Kidney epithelial cell (primary cell): ENCODE measurements around the gene ZNF512B. TPM values are rescaled to one million over a fixed set of nuclear protein-coding genes. Genes with fewer than 3 reads are reported as not detected.
"Not testable (repeated sequence)": the region's sequence is repeated elsewhere in the genome, so short reads cannot be mapped to it uniquely, and the experiment has no call there.

Source experiments
- DNase-seq: peaks from one replicate; pipeline ENCODE4 v3.0.0-alpha.2; 2010; ENCODE audit warnings: low read depth
- H3K27me3 ChIP-seq: 2 replicates; pipeline ENCODE4 v1.6.0; 2011; ENCODE audit warnings: low read length; ENCODE audit not compliant: control insufficient read depth, insufficient read depth
- H3K36me3 ChIP-seq: 2 replicates; pipeline ENCODE4 v1.5.1; 2011; ENCODE audit warnings: low read length; ENCODE audit not compliant: control insufficient read depth, insufficient read depth
- H3K4me3 ChIP-seq: 2 replicates; pipeline ENCODE4 v1.5.1; 2011; ENCODE audit warnings: low read depth, mild to moderate bottlenecking, control low read depth, low read length
- total RNA-seq: library from RNA; depleted of rRNA; stranded (reverse); fragments of >200 nt; gene quantifications from 2 replicates; pipeline ENCODE4 v1.2.3, GENCODE V29; 2015
- TF ChIP-seq, protein P1 (sequence below): IDR thresholded peaks from 2 replicates; pipeline ENCODE4 v1.5.1; 2011; ENCODE audit warnings: mild to moderate bottlenecking, moderate library complexity, low read length, control low read depth, inconsistent platforms; ENCODE audit not compliant: insufficient read depth, poor library complexity, severe bottlenecking

Gene ZNF512B
- total RNA-seq, 1 donor from 2014 or later = 10.8 TPM

DNA sequence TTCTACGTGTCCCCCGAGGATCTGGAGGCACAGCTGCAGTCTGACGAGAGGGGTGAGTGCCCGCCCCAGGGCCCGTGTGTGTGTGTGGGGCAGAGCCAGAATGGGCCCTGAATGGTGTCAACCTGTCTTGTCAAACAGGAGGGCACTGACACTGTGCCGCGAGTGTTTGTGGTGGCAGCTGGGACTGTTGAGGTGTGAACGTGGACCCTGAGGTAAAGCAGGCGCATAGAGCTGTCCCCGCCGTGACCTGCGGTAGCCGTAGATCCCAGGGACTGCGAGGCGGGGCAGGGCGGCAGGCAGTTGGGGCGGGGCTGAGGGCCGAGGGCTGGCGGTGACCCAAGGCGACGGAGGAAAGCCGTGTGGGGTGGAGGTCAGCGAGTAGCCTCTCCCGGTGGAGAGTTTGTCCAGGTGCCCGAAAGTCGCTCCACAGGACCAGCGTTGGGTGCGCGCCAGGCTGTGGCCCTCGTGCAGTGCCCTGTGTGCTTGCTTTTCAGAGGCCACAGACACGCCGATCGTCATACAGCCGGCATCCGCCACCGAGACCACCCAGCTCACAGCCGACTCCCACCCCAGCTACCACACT, 38.7 kb downstream of the ZNF512B start:
- TF ChIP-seq, protein P1, sequence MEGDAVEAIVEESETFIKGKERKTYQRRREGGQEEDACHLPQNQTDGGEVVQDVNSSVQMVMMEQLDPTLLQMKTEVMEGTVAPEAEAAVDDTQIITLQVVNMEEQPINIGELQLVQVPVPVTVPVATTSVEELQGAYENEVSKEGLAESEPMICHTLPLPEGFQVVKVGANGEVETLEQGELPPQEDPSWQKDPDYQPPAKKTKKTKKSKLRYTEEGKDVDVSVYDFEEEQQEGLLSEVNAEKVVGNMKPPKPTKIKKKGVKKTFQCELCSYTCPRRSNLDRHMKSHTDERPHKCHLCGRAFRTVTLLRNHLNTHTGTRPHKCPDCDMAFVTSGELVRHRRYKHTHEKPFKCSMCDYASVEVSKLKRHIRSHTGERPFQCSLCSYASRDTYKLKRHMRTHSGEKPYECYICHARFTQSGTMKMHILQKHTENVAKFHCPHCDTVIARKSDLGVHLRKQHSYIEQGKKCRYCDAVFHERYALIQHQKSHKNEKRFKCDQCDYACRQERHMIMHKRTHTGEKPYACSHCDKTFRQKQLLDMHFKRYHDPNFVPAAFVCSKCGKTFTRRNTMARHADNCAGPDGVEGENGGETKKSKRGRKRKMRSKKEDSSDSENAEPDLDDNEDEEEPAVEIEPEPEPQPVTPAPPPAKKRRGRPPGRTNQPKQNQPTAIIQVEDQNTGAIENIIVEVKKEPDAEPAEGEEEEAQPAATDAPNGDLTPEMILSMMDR = no peak
- H3K36me3 ChIP-seq = peaks cover 8% of the 10 kb centered on the region
- DNase-seq = no peak
- no peaks in the 10 kb centered on the region for H3K27me3 ChIP-seq
- no peak overlapping the region for H3K4me3 ChIP-seq

DNA sequence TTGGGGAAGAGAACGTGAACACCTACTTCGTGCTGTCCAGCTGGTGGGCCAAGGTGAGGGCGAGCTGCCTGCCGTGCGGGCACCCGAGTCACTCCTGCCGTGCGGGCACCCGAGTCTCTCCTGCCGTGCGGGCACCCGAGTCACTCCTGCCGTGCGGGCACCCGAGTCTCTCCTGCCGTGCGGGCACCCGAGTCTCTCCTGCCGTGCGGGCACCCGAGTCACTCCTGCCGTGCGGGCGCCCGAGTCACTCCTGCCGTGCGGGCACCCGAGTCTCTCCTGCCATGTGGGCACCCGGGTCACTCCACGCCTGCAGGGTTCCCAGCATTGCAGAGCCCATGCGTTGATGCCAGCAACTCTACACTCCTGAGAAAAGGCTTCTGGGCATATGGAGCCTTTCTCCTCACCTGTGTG, 40.3 kb downstream of the ZNF512B start:
- H3K27me3 ChIP-seq, H3K4me3 ChIP-seq, DNase-seq, H3K36me3 ChIP-seq: not testable (repeated sequence)

DNA sequence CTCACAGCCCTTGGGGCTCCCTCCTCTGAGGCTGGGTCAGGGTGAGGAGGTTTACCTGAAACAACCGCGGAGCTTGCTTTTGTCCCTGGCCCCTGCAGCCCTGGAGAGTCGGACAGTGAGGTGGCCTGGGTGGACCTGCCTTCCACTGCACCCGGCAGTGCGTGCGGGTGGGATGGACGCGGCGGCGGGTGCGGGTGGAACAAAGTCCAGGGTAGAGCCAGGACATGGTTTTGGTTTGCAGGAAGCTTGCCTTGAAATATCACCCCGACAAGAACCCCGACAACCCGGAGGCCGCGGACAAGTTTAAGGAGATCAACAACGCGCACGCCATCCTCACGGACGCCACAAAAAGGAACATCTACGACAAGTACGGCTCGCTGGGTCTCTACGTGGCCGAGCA, 40.7 kb downstream of the ZNF512B start:
- Histone ChIP-seq H3K36me3 (peaks cover 4% of the 10 kb centered on the region), H3K4me3 (no peak overlapping the region), H3K27me3 (no peaks in the 10 kb centered on the region)
- no peak for DNase-seq
- TF ChIP-seq, protein P1 = no peak

DNA sequence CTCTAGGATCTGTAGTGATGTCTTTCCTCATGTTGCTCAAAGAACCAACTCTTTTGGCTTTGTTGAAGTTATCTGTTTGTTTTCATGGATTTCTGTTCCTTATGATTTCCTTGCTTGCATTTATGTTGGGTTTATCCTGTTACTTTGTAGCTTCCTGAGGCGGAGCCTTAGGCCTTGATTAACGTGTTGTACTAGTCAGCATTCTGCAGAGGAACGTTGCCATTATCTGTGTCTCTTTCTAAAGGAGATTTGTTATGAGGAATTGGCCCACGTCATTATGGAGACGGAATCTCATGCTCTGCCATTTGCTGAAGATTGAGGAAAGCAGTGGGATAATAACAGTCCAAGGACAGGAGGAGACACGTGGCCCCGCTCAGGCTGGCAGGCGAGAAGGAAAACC, 43.4 kb downstream of the ZNF512B start:
- Histone ChIP-seq H3K36me3 (peaks cover 3% of the 10 kb centered on the region), H3K4me3 (no peak overlapping the region), H3K27me3 (no peaks in the 10 kb centered on the region)
- TF ChIP-seq, protein P1 = no peak
- DNase-seq = no peak

DNA sequence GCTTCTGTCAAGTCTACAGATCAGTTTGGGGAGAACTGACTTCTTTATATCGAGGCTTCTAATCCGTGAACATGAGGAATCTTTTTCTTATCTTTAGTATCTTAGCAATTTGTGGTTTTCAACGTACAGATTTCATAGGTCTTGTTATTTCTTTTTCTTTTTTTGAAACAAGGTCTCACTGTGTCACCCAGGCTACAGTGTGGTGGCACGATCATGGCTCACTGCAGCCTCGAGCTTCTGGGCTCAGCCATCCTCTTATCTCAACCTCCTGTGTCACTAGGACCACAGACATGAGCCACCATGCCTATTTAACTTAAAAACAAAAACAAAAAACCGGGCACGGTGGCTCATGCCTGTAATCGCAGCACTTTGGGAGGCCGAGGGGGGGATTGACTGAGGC, 45.5 kb downstream of the ZNF512B start:
- Histone ChIP-seq H3K4me3 (no peak overlapping the region), H3K36me3 (peaks cover 1% of the 10 kb centered on the region), H3K27me3 (no peaks in the 10 kb centered on the region)
- no peak for DNase-seq
- TF ChIP-seq, protein P1 = no peak

DNA sequence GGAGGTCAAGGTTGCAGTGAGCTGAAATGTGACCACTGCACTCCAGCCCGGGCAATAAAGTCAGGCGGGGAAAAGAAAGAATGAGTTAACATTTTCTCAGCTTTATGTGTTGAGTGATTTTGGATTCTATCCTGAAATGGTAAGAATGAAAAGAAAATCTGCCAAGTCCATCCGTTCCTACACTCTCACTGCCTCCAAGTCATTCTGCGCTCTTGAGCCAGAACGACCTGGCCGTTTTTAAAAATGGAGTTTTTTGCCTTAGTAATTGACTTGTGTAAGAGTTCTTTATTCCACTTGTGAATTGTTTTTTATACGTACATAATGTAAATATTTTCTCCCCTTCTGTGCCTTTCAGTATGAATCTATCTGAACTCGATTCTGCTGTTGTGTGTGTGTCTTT, 46.1 kb downstream of the ZNF512B start:
- TF ChIP-seq, protein P1 = no peak
- Histone ChIP-seq H3K36me3 (no peaks in the 10 kb centered on the region), H3K27me3 (no peaks in the 10 kb centered on the region), H3K4me3 (no peak overlapping the region)
- DNase-seq = no peak
